Panc1 (cell line): ENCODE data around the gene RMND5A. TPM values are rescaled to one million over a fixed set of nuclear protein-coding genes. Genes with fewer than 3 reads are reported as not detected.

Source experiments
- ATAC-seq: fragments of 200-7000 bp; cut with Tn5 transposase; 2 replicates; pipeline ENCODE4 v1.9.1; 2020; ENCODE audit warnings: mild to moderate bottlenecking, moderate library complexity
- BruUV-seq: library from RNA; stranded (reverse); fragments of 400-500 nt; replicated peaks from 2 replicates; lab custom pipeline; 2021; lab: Mats Ljungman, UMichigan
- CTCF ChIA-PET: fragments of 300-600 bp; sonication (Branson Sonifier 250); formaldehyde crosslinking; loops from one replicate; lab custom pipeline; 2022; ENCODE audit warnings: antibody characterized with exemption; lab: Charles Lee
- POLR2A ChIA-PET: fragments of 300-600 bp; sonication (Branson Sonifier 250); formaldehyde crosslinking; loops from one replicate; lab custom pipeline; 2022; ENCODE audit warnings: antibody characterized with exemption; lab: Charles Lee
- DNase-seq: peaks from one replicate; pipeline ENCODE4 v3.0.0-alpha.2; 2010; ENCODE audit warnings: low read depth, low spot score
- H3K27ac ChIP-seq: 2 replicates; pipeline ENCODE4 v1.5.1; 2011; ENCODE audit warnings: mild to moderate bottlenecking, low read length, inconsistent platforms
- H3K27me3 ChIP-seq: fragments of 200-500 bp; sonication (Bioruptor generic); 2 replicates; pipeline ENCODE4 v1.6.0; 2014; ENCODE audit warnings: low read length, inconsistent platforms; ENCODE audit not compliant: control insufficient read depth, insufficient read depth
- H3K36me3 ChIP-seq: fragments of 200-500 bp; sonication (Bioruptor generic); 2 replicates; pipeline ENCODE4 v1.5.1; 2014; ENCODE audit warnings: inconsistent platforms, mild to moderate bottlenecking, low read length, moderate library complexity; ENCODE audit not compliant: control insufficient read depth, insufficient read depth
- H3K4me1 ChIP-seq: 2 replicates; pipeline ENCODE4 v1.5.1; 2011; ENCODE audit warnings: inconsistent platforms, mild to moderate bottlenecking, low read length, moderate library complexity; ENCODE audit not compliant: control insufficient read depth, insufficient read depth
- H3K4me3 ChIP-seq, 2 experiments: 2 replicates each; pipeline ENCODE4 v1.5.1; 2011 to 2012; ENCODE audit warnings: low read depth in 2 of 2, low read length in 2 of 2, mild to moderate bottlenecking in 2 of 2, inconsistent platforms in 1 of 2, moderate library complexity in 1 of 2
- H3K9me3 ChIP-seq: fragments of 200-500 bp; sonication (Bioruptor generic); 2 replicates; pipeline ENCODE4 v1.5.1; 2014; ENCODE audit warnings: low read depth, mild to moderate bottlenecking, inconsistent platforms, low read length, moderate library complexity; ENCODE audit not compliant: control insufficient read depth, insufficient read depth
- POLR2AphosphoS5 ChIP-seq: IDR thresholded peaks from 2 replicates; pipeline ENCODE4 v1.6.1; 2012; ENCODE audit warnings: mild to moderate bottlenecking, low read depth, low read length, moderate library complexity
- REST ChIP-seq, 2 experiments: IDR thresholded peaks; 2 replicates each; pipeline ENCODE4 v1.6.1; 2011 to 2012; ENCODE audit warnings: low read depth in 2 of 2, control low read depth in 1 of 2, low read length in 1 of 2, mild to moderate bottlenecking in 1 of 2, moderate library complexity in 1 of 2; ENCODE audit not compliant: insufficient read depth in 1 of 2
- SIN3A ChIP-seq: IDR thresholded peaks from 2 replicates; pipeline ENCODE4 v1.6.1; 2012; ENCODE audit warnings: low read depth, mild to moderate bottlenecking, low read length, moderate library complexity, borderline replicate concordance; ENCODE audit not compliant: insufficient read depth
- TCF7L2 ChIP-seq: IDR thresholded peaks from 2 replicates; pipeline ENCODE4 v1.6.1; 2011; ENCODE audit warnings: mild to moderate bottlenecking, low read depth, low read length, inconsistent platforms
- in situ Hi-C: cut with HindIII; loops from 2 replicates; pipeline ENCODE4 v1.10.0; 2016; ENCODE audit warnings: low sequenced_read_pairs, low pct_unique_long_range_greater_than_20kb
- intact Hi-C: fragments of 100-400 bp; cut with micrococcal nuclease; formaldehyde crosslinking; loops from one replicate; pipeline ENCODE4 v1.10.0; 2022; ENCODE audit not compliant: unreplicated experiment
- total RNA-seq: library from RNA; stranded (reverse); gene quantifications from one replicate; pipeline ENCODE4 v1.2.1, GENCODE V29; 2021; ENCODE audit not compliant: unreplicated experiment

The RMND5A gene
- total RNA-seq, 1 experiment from 2014 or later: 42.8 TPM

- Histone ChIP-seq H3K4me1 (peaks cover 30% of the 10 kb centered on the region), H3K27me3 (no peaks in the 10 kb centered on the region), H3K36me3 (no peaks in the 10 kb centered on the region), H3K4me3 (peak overlapping the region; percentile 33 to 62), H3K27ac (peak overlapping the region; percentile 92), H3K9me3 (peaks cover 4% of the 10 kb centered on the region; the same call in 1 of the 2 replicates)
- BruUV-seq: no TSS peak
- CTCF ChIA-PET: no interaction called here
- DNase-seq (peak; percentile 68), ATAC-seq (peak; percentile 71)
- intact Hi-C loops: no loop called here
- POLR2A ChIA-PET: no interaction called here
- in situ Hi-C loops: no loop called here
- 0 out of 2 replicates have a peak, but pooled peaks have one; percentile 34 for TF ChIP-seq SIN3A
- TF ChIP-seq POLR2AphosphoS5: peak; percentile 58; the same call in 1 of the 2 replicates
- no peak for TF ChIP-seq REST (IDR thresholded peaks at IDR 0.05; ENCODE audit: insufficient read depth in 1 of 2, low read depth in 2 of 2, low read length in 1 of 2)
Observed at GRCh38 chr2:86703704-86704361, 16.3 kb upstream of the RMND5A start.

GRCh38 chr2:86704459-86704971, 15.6 kb upstream of the RMND5A start:
- ATAC-seq: peak; percentile 91
- no peak for TF ChIP-seq REST (IDR thresholded peaks at IDR 0.05; ENCODE audit: insufficient read depth in 1 of 2, low read depth in 2 of 2, low read length in 1 of 2)
- TF ChIP-seq TCF7L2: peak; percentile 55
- ChIA-PET CTCF (no interaction called here), POLR2A (no interaction called here)
- DNase-seq: peak; percentile 90
- in situ Hi-C loops (no loop called here), intact Hi-C loops (no loop called here)
- no peaks in the 10 kb centered on the region for H3K27me3 ChIP-seq
- H3K36me3 ChIP-seq: no peaks in the 10 kb centered on the region
- peak overlapping the region; percentile 33 to 62 for H3K4me3 ChIP-seq
- peaks cover 30% of the 10 kb centered on the region for H3K4me1 ChIP-seq
- BruUV-seq: no TSS peak
- peak overlapping the region; percentile 92 for H3K27ac ChIP-seq
- H3K9me3 ChIP-seq: peaks cover 4% of the 10 kb centered on the region; the same call in 1 of the 2 replicates
